ENCODE measurements around the gene GOLGA6L10. TPM values are rescaled to one million over a fixed set of nuclear protein-coding genes. Genes with fewer than 3 reads are reported as not detected.
"Not testable (repeated sequence)": the region's sequence is repeated elsewhere in the genome, so short reads cannot be mapped to it uniquely, and the experiment has no call there.

The GOLGA6L10 gene
- total RNA-seq, 4 donors from 2014 or later = 0.33 to 1.7 (median 0.99) TPM

- WGBS = 87% methylated on average over 9 of the region's 9 CpGs
- TF ChIP-seq POLR2A (IDR thresholded peaks at IDR 0.05; ENCODE audit: low read depth) = no peak
- no peak for TF ChIP-seq EP300 (IDR thresholded peaks at IDR 0.05)
- DNase-seq (ENCODE audit: extremely low spot score) = no peak
Observed at GRCh38 chr15:82314769-82315518, 34.3 kb downstream of the GOLGA6L10 start.

GRCh38 chr15:82313951-82314768 is 35.1 kb downstream of the GOLGA6L10 start:
- H3K4me1 ChIP-seq; H3K27me3 ChIP-seq; H3K27ac ChIP-seq (replicated peaks in 1 of 4); intact Hi-C loops (cut with DNase I); DNase-seq (ENCODE audit: extremely low spot score); H3K9me3 ChIP-seq; H3K4me3 ChIP-seq; H3K36me3 ChIP-seq: not testable (repeated sequence)
- WGBS = 84% methylated on average over 16 of the region's 21 CpGs

More at GRCh38 chr15:82314769-82315518, 34.3 kb downstream of the GOLGA6L10 start:
- H3K9me3 ChIP-seq = peaks cover 0 to 5% (median 2%) of the 10 kb centered on the region in 4 donors
- H3K27ac ChIP-seq (replicated peaks in 1 of 4) = no peak overlapping the region
- H3K4me1 ChIP-seq = no peaks in the 10 kb centered on the region
- no peaks in the 10 kb centered on the region for H3K27me3 ChIP-seq
- intact Hi-C loops (cut with DNase I) = no loop called here
- no peak overlapping the region for H3K4me3 ChIP-seq
- H3K36me3 ChIP-seq = no peaks in the 10 kb centered on the region

GRCh38 chr15:82313446-82313845 is 35.8 kb downstream of the GOLGA6L10 start:
- Histone ChIP-seq H3K4me3 (no peak overlapping the region), H3K9me3 (peaks cover 0 to 5% (median 2%) of the 10 kb centered on the region in 4 donors), H3K27me3 (no peaks in the 10 kb centered on the region), H3K36me3 (no peaks in the 10 kb centered on the region), H3K27ac (replicated peaks in 1 of 4) (no peak overlapping the region), H3K4me1 (no peaks in the 10 kb centered on the region)
- intact Hi-C loops (cut with DNase I) = no loop called here
- 100% methylated on average over 1 of the region's 2 CpGs for WGBS
- no peak for TF ChIP-seq POLR2AphosphoS5 (IDR thresholded peaks at IDR 0.05)
- TF ChIP-seq POLR2A (IDR thresholded peaks at IDR 0.05; ENCODE audit: low read depth) = no peak
- TF ChIP-seq EP300 (IDR thresholded peaks at IDR 0.05) = no peak
- no peak for TF ChIP-seq CTCF (IDR thresholded peaks at IDR 0.05)
- DNase-seq (ENCODE audit: extremely low spot score) = no peak

- Histone ChIP-seq H3K27ac (replicated peaks in 1 of 4) (no peak overlapping the region), H3K36me3 (no peaks in the 10 kb centered on the region), H3K9me3 (peaks cover 0 to 5% (median 2%) of the 10 kb centered on the region in 4 donors), H3K4me1 (no peaks in the 10 kb centered on the region), H3K27me3 (no peaks in the 10 kb centered on the region), H3K4me3 (no peak overlapping the region)
- no peak for DNase-seq (ENCODE audit: extremely low spot score)
- no peak for TF ChIP-seq CTCF (IDR thresholded peaks at IDR 0.05)
- TF ChIP-seq POLR2A (IDR thresholded peaks at IDR 0.05; ENCODE audit: low read depth) = no peak
- TF ChIP-seq EP300 (IDR thresholded peaks at IDR 0.05) = no peak
- TF ChIP-seq POLR2AphosphoS5 (IDR thresholded peaks at IDR 0.05) = no peak
- 71% methylated on average over 7 of the region's 8 CpGs for WGBS
- intact Hi-C loops (cut with DNase I) = no loop called here
Observed at GRCh38 chr15:82312586-82313349, 36.5 kb downstream of the GOLGA6L10 start.

GRCh38 chr15:82311321-82311720 is 38.0 kb downstream of the GOLGA6L10 start:
- WGBS = 88% methylated on average over 5 of the region's 5 CpGs
- DNase-seq (ENCODE audit: extremely low spot score); H3K27ac ChIP-seq (replicated peaks in 1 of 4); intact Hi-C loops (cut with DNase I); H3K4me3 ChIP-seq; H3K9me3 ChIP-seq; H3K27me3 ChIP-seq; H3K4me1 ChIP-seq; H3K36me3 ChIP-seq: not testable (repeated sequence)

- Histone ChIP-seq H3K9me3 (peaks cover 0 to 5% (median 2%) of the 10 kb centered on the region in 4 donors), H3K36me3 (no peaks in the 10 kb centered on the region), H3K4me1 (no peaks in the 10 kb centered on the region), H3K4me3 (no peak overlapping the region), H3K27ac (replicated peaks in 1 of 4) (no peak overlapping the region), H3K27me3 (no peaks in the 10 kb centered on the region)
- TF ChIP-seq POLR2A (IDR thresholded peaks at IDR 0.05; ENCODE audit: low read depth) = no peak
- no peak for TF ChIP-seq CTCF (IDR thresholded peaks at IDR 0.05)
- TF ChIP-seq EP300 (IDR thresholded peaks at IDR 0.05) = no peak
- no peak for TF ChIP-seq POLR2AphosphoS5 (IDR thresholded peaks at IDR 0.05)
- DNase-seq (ENCODE audit: extremely low spot score) = no peak
- WGBS = 89% methylated on average over 2 of the region's 2 CpGs
- intact Hi-C loops (cut with DNase I) = no loop called here
Observed at GRCh38 chr15:82309802-82310201, 39.5 kb downstream of the GOLGA6L10 start.

Measured in esophagus muscularis mucosa (tissue), 4 donors.